ENCODE data around the gene WDFY1. TPM values are rescaled to one million over a fixed set of nuclear protein-coding genes. Genes with fewer than 3 reads are reported as not detected.

The WDFY1 gene
- total RNA-seq, 4 donors from 2014 or later: 36.9 to 82.0 (median 65.0) TPM

GRCh38 chr2:223870840-223871611 lies 74.1 kb downstream of the WDFY1 start:
- Histone ChIP-seq H3K27me3 (no peaks in the 10 kb centered on the region), H3K4me1 (no peaks in the 10 kb centered on the region), H3K36me3 (peaks cover 0 to 40% (median 0%) of the 10 kb centered on the region in 3 donors), H3K9me3 (no peaks in the 10 kb centered on the region), H3K4me3 (no peak overlapping the region), H3K27ac (no peak overlapping the region)
- no peak for DNase-seq
- TF ChIP-seq POLR2A (IDR thresholded peaks at IDR 0.05) (no peak), CTCF (IDR thresholded peaks at IDR 0.05) (no peak)

- H3K36me3 ChIP-seq: peaks cover 0 to 17% (median 0%) of the 10 kb centered on the region in 3 donors
- H3K4me1 ChIP-seq: no peaks in the 10 kb centered on the region
- no peak overlapping the region for H3K4me3 ChIP-seq
- DNase-seq: no peak
- no peak overlapping the region for H3K27ac ChIP-seq
- no peaks in the 10 kb centered on the region for H3K9me3 ChIP-seq
- TF ChIP-seq CTCF (IDR thresholded peaks at IDR 0.05) (no peak), POLR2A (IDR thresholded peaks at IDR 0.05) (no peak)
- no peaks in the 10 kb centered on the region for H3K27me3 ChIP-seq
Measured at GRCh38 chr2:223868005-223868404, 77.1 kb downstream of the WDFY1 start.

GRCh38 chr2:223865907-223866508 lies 79.1 kb downstream of the WDFY1 start:
- Histone ChIP-seq H3K27ac (no peak overlapping the region), H3K4me3 (no peak overlapping the region), H3K4me1 (peaks cover 0 to 9% (median 0%) of the 10 kb centered on the region in 4 donors), H3K36me3 (no peaks in the 10 kb centered on the region), H3K27me3 (no peaks in the 10 kb centered on the region), H3K9me3 (no peaks in the 10 kb centered on the region)
- TF ChIP-seq CTCF (IDR thresholded peaks at IDR 0.05) (no peak), POLR2A (IDR thresholded peaks at IDR 0.05) (no peak)
- no peak for DNase-seq

- peaks cover 0 to 17% (median 0%) of the 10 kb centered on the region in 4 donors for H3K4me1 ChIP-seq
- H3K36me3 ChIP-seq: no peaks in the 10 kb centered on the region
- H3K27ac ChIP-seq: no peak overlapping the region
- no peaks in the 10 kb centered on the region for H3K27me3 ChIP-seq
- TF ChIP-seq CTCF (IDR thresholded peaks at IDR 0.05) (no peak), POLR2A (IDR thresholded peaks at IDR 0.05) (no peak)
- no peaks in the 10 kb centered on the region for H3K9me3 ChIP-seq
- no peak overlapping the region for H3K4me3 ChIP-seq
- no peak for DNase-seq
Measured at GRCh38 chr2:223865124-223865523, 80.0 kb downstream of the WDFY1 start.

GRCh38 chr2:223863491-223863890 lies 81.6 kb downstream of the WDFY1 start:
- Histone ChIP-seq H3K27ac (no peak overlapping the region), H3K9me3 (no peaks in the 10 kb centered on the region), H3K4me3 (no peak overlapping the region), H3K4me1 (peaks cover 0 to 17% (median 0%) of the 10 kb centered on the region in 4 donors), H3K27me3 (no peaks in the 10 kb centered on the region), H3K36me3 (no peaks in the 10 kb centered on the region)
- DNase-seq: no peak
- no peak for TF ChIP-seq POLR2A (IDR thresholded peaks at IDR 0.05)
- no peak for TF ChIP-seq CTCF (IDR thresholded peaks at IDR 0.05)

Measured in Peyer's patch (tissue), 4 donors.